ENCODE results near the gene GNPNAT1.

- no peak for TF ChIP-seq EP300 (IDR thresholded peaks at IDR 0.05; ENCODE audit: borderline replicate concordance in 1 of 2, low read depth in 1 of 2, low read length in 1 of 2)
- no peak for TF ChIP-seq CTCF (IDR thresholded peaks at IDR 0.05)
- TF ChIP-seq POLR2AphosphoS5 (IDR thresholded peaks at IDR 0.05; ENCODE audit: low read depth, low read length): no peak
- TF ChIP-seq YY1 (IDR thresholded peaks at IDR 0.05; ENCODE audit: low read depth): no peak
- TF ChIP-seq CHD2 (IDR thresholded peaks at IDR 0.05; ENCODE audit: low read length, partially characterized antibody): no peak
- no peak for TF ChIP-seq FOXM1 (IDR thresholded peaks at IDR 0.05; ENCODE audit: low read depth)
- no peak for TF ChIP-seq RXRA (IDR thresholded peaks at IDR 0.05; ENCODE audit: borderline replicate concordance, low read depth)
- no peak for TF ChIP-seq TAF1 (IDR thresholded peaks at IDR 0.05; ENCODE audit: borderline replicate concordance, low read depth, low read length)
- TF ChIP-seq, protein P1, sequence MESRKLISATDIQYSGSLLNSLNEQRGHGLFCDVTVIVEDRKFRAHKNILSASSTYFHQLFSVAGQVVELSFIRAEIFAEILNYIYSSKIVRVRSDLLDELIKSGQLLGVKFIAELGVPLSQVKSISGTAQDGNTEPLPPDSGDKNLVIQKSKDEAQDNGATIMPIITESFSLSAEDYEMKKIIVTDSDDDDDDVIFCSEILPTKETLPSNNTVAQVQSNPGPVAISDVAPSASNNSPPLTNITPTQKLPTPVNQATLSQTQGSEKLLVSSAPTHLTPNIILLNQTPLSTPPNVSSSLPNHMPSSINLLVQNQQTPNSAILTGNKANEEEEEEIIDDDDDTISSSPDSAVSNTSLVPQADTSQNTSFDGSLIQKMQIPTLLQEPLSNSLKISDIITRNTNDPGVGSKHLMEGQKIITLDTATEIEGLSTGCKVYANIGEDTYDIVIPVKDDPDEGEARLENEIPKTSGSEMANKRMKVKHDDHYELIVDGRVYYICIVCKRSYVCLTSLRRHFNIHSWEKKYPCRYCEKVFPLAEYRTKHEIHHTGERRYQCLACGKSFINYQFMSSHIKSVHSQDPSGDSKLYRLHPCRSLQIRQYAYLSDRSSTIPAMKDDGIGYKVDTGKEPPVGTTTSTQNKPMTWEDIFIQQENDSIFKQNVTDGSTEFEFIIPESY (IDR thresholded peaks at IDR 0.05; ENCODE audit: borderline replicate concordance, low read depth): no peak
- TF ChIP-seq, protein P2, sequence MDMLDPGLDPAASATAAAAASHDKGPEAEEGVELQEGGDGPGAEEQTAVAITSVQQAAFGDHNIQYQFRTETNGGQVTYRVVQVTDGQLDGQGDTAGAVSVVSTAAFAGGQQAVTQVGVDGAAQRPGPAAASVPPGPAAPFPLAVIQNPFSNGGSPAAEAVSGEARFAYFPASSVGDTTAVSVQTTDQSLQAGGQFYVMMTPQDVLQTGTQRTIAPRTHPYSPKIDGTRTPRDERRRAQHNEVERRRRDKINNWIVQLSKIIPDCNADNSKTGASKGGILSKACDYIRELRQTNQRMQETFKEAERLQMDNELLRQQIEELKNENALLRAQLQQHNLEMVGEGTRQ (IDR thresholded peaks at IDR 0.05; ENCODE audit: borderline replicate concordance, low read depth, low read length): no peak
- no peak for TF ChIP-seq FOSL2 (IDR thresholded peaks at IDR 0.05; ENCODE audit: borderline replicate concordance, low read depth)
Measured at GRCh38 chr14:52729585-52729924, 61.9 kb downstream of the GNPNAT1 start.

Measured in SK-N-SH (cell line).